G401 (cell line): ENCODE data around the gene MAGI1. TPM values are rescaled to one million over a fixed set of nuclear protein-coding genes. Genes with fewer than 3 reads are reported as not detected.
A peak's percentile ranks its signal among the peaks of the same experiment; 100 is the strongest.

Experiments
- DNase-seq: peaks from one replicate; pipeline ENCODE4 v3.0.0-alpha.2; 2015; ENCODE audit warnings: low spot score
- in situ Hi-C: cut with HindIII; loops from 2 replicates; pipeline ENCODE4 v1.10.0; 2016; ENCODE audit warnings: low sequenced_read_pairs, mixed read lengths
- total RNA-seq: library from RNA; depleted of rRNA; stranded (reverse); fragments of >200 nt; shearing (Covaris generic); gene quantifications from 2 replicates; pipeline ENCODE4 v1.2.3, GENCODE V29; 2014

Gene MAGI1
- total RNA-seq, 1 experiment from 2014 or later: 7.7 TPM

- in situ Hi-C loops: no loop called here
- no peak for DNase-seq
Measured at GRCh38 chr3:65807225-65807624, 231.5 kb downstream of the MAGI1 start.

GRCh38 chr3:65806600-65806999 lies 232.1 kb downstream of the MAGI1 start:
- in situ Hi-C loops: no loop called here
- DNase-seq: no peak

GRCh38 chr3:65796676-65797075 lies 242.0 kb downstream of the MAGI1 start:
- in situ Hi-C loops: no loop called here
- DNase-seq: no peak

- no peak for DNase-seq
- in situ Hi-C loops: no loop called here
Measured at GRCh38 chr3:65795166-65795565, 243.6 kb downstream of the MAGI1 start.

GRCh38 chr3:65793495-65794200 lies 245.1 kb downstream of the MAGI1 start:
- in situ Hi-C loops: no loop called here
- DNase-seq: no peak

GRCh38 chr3:65788461-65788860 lies 250.3 kb downstream of the MAGI1 start:
- no peak for DNase-seq
- in situ Hi-C loops: no loop called here

GRCh38 chr3:65787827-65788226 lies 250.9 kb downstream of the MAGI1 start:
- in situ Hi-C loops: no loop called here
- no peak for DNase-seq

- peak; percentile 61 for DNase-seq
- in situ Hi-C loops: no loop called here
Measured at GRCh38 chr3:65787340-65787739, 251.4 kb downstream of the MAGI1 start.

- DNase-seq: no peak
- in situ Hi-C loops: no loop called here
Measured at GRCh38 chr3:65786890-65787289, 251.8 kb downstream of the MAGI1 start.

- peak; percentile 79 for DNase-seq
- in situ Hi-C loops: no loop called here
Measured at GRCh38 chr3:65785065-65785645, 253.6 kb downstream of the MAGI1 start.

- in situ Hi-C loops: no loop called here
- DNase-seq: no peak
Measured at GRCh38 chr3:65783117-65783516, 255.6 kb downstream of the MAGI1 start.

GRCh38 chr3:65781594-65781993 lies 257.1 kb downstream of the MAGI1 start:
- in situ Hi-C loops: no loop called here
- no peak for DNase-seq

- DNase-seq: no peak
- in situ Hi-C loops: no loop called here
Measured at GRCh38 chr3:65779390-65779789, 259.3 kb downstream of the MAGI1 start.

GRCh38 chr3:65778968-65779367 lies 259.8 kb downstream of the MAGI1 start:
- in situ Hi-C loops: no loop called here
- DNase-seq: no peak

GRCh38 chr3:65777050-65777449 lies 261.7 kb downstream of the MAGI1 start:
- in situ Hi-C loops: no loop called here
- DNase-seq: no peak

GRCh38 chr3:65776494-65776893 lies 262.2 kb downstream of the MAGI1 start:
- DNase-seq: no peak
- in situ Hi-C loops: no loop called here

GRCh38 chr3:65776081-65776480 lies 262.6 kb downstream of the MAGI1 start:
- no peak for DNase-seq
- in situ Hi-C loops: no loop called here

GRCh38 chr3:65772758-65773157 lies 266.0 kb downstream of the MAGI1 start:
- in situ Hi-C loops: no loop called here
- DNase-seq: no peak

- DNase-seq: no peak
- in situ Hi-C loops: no loop called here
Measured at GRCh38 chr3:65767551-65767950, 271.2 kb downstream of the MAGI1 start.

GRCh38 chr3:65762235-65762580 lies 276.5 kb downstream of the MAGI1 start:
- in situ Hi-C loops: no loop called here
- no peak for DNase-seq
